ENCODE data around the gene ADAMTS9. TPM values are rescaled to one million over a fixed set of nuclear protein-coding genes. Genes with fewer than 3 reads are reported as not detected.

The ADAMTS9 gene
- total and polyA plus RNA-seq, 9 donors: 11.8 to 88.8 (median 29.9) TPM

GRCh38 chr3:64502284-64502683 is 185.5 kb downstream of the ADAMTS9 start:
- TF ChIP-seq CTCF (IDR thresholded peaks at IDR 0.05) (no peak), EP300 (IDR thresholded peaks at IDR 0.05) (no peak), POLR2A (IDR thresholded peaks at IDR 0.05) (no peak)
- intact Hi-C loops (cut with DNase I): no loop called here
- Histone ChIP-seq H3K27me3 (no peaks in the 10 kb centered on the region), H3K4me3 (no peak overlapping the region), H3K9me3 (no peaks in the 10 kb centered on the region), H3K36me3 (no peaks in the 10 kb centered on the region), H3K27ac (no peak overlapping the region), H3K4me1 (ENCODE audit: insufficient read depth) (peaks cover 2% of the 10 kb centered on the region)
- no peak for DNase-seq
- WGBS, 3 donors: 35 to 62% (median 42%) methylated on average over 1 of the region's 1 CpG

GRCh38 chr3:64501298-64501906 is 186.4 kb downstream of the ADAMTS9 start:
- WGBS, 3 donors: 21 to 49% (median 37%) methylated on average over 8 of the region's 8 CpGs
- H3K4me3 ChIP-seq: no peak overlapping the region
- no peaks in the 10 kb centered on the region for H3K27me3 ChIP-seq
- DNase-seq: no peak
- no peaks in the 10 kb centered on the region for H3K36me3 ChIP-seq
- no peaks in the 10 kb centered on the region for H3K9me3 ChIP-seq
- H3K27ac ChIP-seq: no peak overlapping the region
- intact Hi-C loops (cut with DNase I): no loop called here
- peaks cover 2% of the 10 kb centered on the region for H3K4me1 ChIP-seq (ENCODE audit: insufficient read depth)
- no peak for TF ChIP-seq CTCF (IDR thresholded peaks at IDR 0.05)
- no peak for TF ChIP-seq POLR2A (IDR thresholded peaks at IDR 0.05)
- no peak for TF ChIP-seq EP300 (IDR thresholded peaks at IDR 0.05)

GRCh38 chr3:64496786-64497490 is 190.9 kb downstream of the ADAMTS9 start:
- intact Hi-C loops (cut with DNase I): no loop called here

GRCh38 chr3:64495781-64496334 is 191.9 kb downstream of the ADAMTS9 start:
- intact Hi-C loops (cut with DNase I): no loop called here
- Histone ChIP-seq H3K27ac (no peak overlapping the region), H3K9me3 (no peaks in the 10 kb centered on the region), H3K4me3 (no peak overlapping the region), H3K4me1 (ENCODE audit: insufficient read depth) (peaks cover 6% of the 10 kb centered on the region), H3K27me3 (no peaks in the 10 kb centered on the region), H3K36me3 (no peaks in the 10 kb centered on the region)
- no peak for TF ChIP-seq CTCF (IDR thresholded peaks at IDR 0.05)
- no peak for TF ChIP-seq POLR2A (IDR thresholded peaks at IDR 0.05)
- no peak for TF ChIP-seq EP300 (IDR thresholded peaks at IDR 0.05)
- 73 to 92% (median 85%) methylated on average over 2 of the region's 2 CpGs for WGBS, 3 donors
- no peak for DNase-seq

More at GRCh38 chr3:64496786-64497490, 190.9 kb downstream of the ADAMTS9 start:
- Histone ChIP-seq H3K4me1 (ENCODE audit: insufficient read depth) (peaks cover 5% of the 10 kb centered on the region), H3K36me3 (no peaks in the 10 kb centered on the region), H3K27ac (no peak overlapping the region), H3K9me3 (no peaks in the 10 kb centered on the region), H3K27me3 (no peaks in the 10 kb centered on the region), H3K4me3 (no peak overlapping the region)
- no peak for TF ChIP-seq EP300 (IDR thresholded peaks at IDR 0.05)
- TF ChIP-seq CTCF (IDR thresholded peaks at IDR 0.05): no peak
- no peak for TF ChIP-seq POLR2A (IDR thresholded peaks at IDR 0.05)
- 94 to 98% (median 97%) methylated on average over 5 of the region's 5 CpGs for WGBS, 3 donors
- no peak for DNase-seq

Measured in ovary (tissue), 9 donors.